A549 (cell line): ENCODE data around the gene CSTB.

Experiments
- BHLHE40 ChIP-seq: IDR thresholded peaks from 2 replicates; pipeline ENCODE4 v1.6.1; 2012; ENCODE audit warnings: low read depth, low read length, inconsistent platforms
- CEBPB ChIP-seq, 2 experiments: fragments of >200 bp in 1 of 2; sonication (Bioruptor Twin) in 1 of 2; formaldehyde crosslinking in 1 of 2; IDR thresholded peaks; 2 replicates each; pipeline ENCODE4 v1.6.1; 2012 to 2016
- CHD4 ChIP-seq: fragments of 200-600 bp; sonication (generic); IDR thresholded peaks from 2 replicates; pipeline ENCODE4 v1.6.1; 2016; ENCODE audit warnings: antibody characterized with exemption, mild to moderate bottlenecking, borderline replicate concordance
- MAFK ChIP-seq: fragments of 450-650 bp; IDR thresholded peaks from 2 replicates; pipeline ENCODE4 v1.6.1; 2014; ENCODE audit not compliant: partially characterized antibody
- POLR2A ChIP-seq: IDR thresholded peaks from 2 replicates; pipeline ENCODE4 v1.6.1; 2012; ENCODE audit warnings: mild to moderate bottlenecking, low read length
- TF ChIP-seq, protein P1 (sequence below): fragments of >200 bp; sonication (Bioruptor Twin); formaldehyde crosslinking; IDR thresholded peaks from 3 replicates; pipeline ENCODE4 v1.5.1; 2016

DNA sequence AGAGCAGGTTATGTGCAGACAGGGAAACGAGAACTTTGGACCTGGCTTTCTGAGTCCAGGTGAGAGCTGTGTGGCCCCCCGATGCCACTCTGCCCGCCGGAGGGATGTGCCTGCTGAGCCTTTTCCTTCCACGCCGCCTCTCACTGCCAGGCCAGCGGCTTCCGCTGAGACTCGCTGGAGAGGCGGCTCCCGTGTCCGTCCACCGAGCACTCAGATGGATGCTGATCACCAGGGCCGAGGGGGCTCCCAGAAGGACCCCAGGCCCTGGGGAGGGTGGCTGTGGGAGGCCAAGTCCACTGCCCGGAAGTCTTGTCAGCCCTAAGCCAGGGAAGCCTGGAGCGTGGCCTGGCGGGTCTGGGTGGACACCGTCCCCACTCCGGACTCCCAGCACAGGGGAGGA lies 16.5 kb downstream of the CSTB start:
- TF ChIP-seq BHLHE40, result no peak
- TF ChIP-seq MAFK, result no peak
- TF ChIP-seq POLR2A, result no peak
- TF ChIP-seq, protein P1, sequence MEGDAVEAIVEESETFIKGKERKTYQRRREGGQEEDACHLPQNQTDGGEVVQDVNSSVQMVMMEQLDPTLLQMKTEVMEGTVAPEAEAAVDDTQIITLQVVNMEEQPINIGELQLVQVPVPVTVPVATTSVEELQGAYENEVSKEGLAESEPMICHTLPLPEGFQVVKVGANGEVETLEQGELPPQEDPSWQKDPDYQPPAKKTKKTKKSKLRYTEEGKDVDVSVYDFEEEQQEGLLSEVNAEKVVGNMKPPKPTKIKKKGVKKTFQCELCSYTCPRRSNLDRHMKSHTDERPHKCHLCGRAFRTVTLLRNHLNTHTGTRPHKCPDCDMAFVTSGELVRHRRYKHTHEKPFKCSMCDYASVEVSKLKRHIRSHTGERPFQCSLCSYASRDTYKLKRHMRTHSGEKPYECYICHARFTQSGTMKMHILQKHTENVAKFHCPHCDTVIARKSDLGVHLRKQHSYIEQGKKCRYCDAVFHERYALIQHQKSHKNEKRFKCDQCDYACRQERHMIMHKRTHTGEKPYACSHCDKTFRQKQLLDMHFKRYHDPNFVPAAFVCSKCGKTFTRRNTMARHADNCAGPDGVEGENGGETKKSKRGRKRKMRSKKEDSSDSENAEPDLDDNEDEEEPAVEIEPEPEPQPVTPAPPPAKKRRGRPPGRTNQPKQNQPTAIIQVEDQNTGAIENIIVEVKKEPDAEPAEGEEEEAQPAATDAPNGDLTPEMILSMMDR, result no peak
- TF ChIP-seq CEBPB (IDR thresholded peaks at IDR 0.05), result no peak
- TF ChIP-seq CHD4, result no peak
